Measurements from ENCODE around the gene RPS8. TPM values are rescaled to one million over a fixed set of nuclear protein-coding genes. Genes with fewer than 3 reads are reported as not detected.

The RPS8 gene
- total RNA-seq, 1 donor from 2014 or later, result 3,767 TPM

GRCh38 chr1:44803062-44803311 is 27.6 kb downstream of the RPS8 start:
- H3K4me1 Mint-ChIP-seq, result peaks cover 47% of the 10 kb centered on the region
- H3K27ac Mint-ChIP-seq, result peak overlapping the region; percentile 50
- peaks cover 54% of the 10 kb centered on the region for H3K36me3 Mint-ChIP-seq (ENCODE audit: low read depth)

DNA sequence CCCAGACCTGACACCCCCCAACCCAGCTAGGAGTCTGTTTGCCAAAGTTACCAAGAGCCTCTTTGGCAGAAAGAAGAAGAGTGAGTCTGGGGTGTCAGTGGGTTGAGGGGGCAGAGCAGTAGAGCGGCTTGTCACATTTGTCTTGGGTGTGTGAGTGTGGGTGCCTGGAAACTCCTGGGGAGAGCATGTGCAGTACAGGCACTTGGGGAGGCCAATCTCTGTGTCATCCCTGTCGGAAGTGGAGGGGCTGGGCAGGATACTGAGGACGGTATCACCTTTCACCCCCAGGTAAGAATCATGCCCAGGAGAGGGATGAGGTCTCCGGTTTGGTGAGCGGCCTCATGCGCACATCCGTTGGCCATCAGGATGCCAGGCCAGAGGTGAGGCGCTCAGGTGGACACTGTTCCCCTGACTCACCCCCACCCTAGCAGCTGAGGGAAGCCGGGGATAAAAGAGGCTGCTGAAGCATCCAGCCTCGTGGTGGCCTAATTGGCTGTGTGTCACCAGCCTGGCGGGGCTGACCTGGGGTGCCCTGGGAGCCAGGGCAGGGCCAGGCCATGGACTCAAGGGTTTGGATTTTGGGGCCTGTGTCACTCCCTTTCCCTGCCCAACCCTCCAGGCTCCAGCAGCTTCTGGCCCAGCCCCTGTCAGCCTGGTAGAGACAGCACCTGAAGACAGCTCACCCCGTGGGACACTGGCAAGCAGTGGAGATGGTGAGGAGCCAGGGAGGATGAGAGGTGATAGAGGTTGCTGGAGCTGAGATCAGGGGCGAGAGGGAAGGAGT is 28.2 kb downstream of the RPS8 start:
- Mint-ChIP-seq H3K36me3 (ENCODE audit: low read depth) (peaks cover 54% of the 10 kb centered on the region), H3K4me1 (peaks cover 53% of the 10 kb centered on the region), H3K9me3 (no peaks in the 10 kb centered on the region), H3K27me3 (no peaks in the 10 kb centered on the region), H3K27ac (peak overlapping the region; percentile 50), H3K4me3 (no peak overlapping the region)
- ATAC-seq (ENCODE audit: low read depth), result no peak
- POLR2A ChIA-PET, result interaction anchor here (1.0 to 8.7 kb wide), 4 partner anchors 8 to 74 kb away, joined by 3 to 339 read pairs (median 145); partner anchors contain the start of genes BTBD19 and RNU5D-1
- intact Hi-C loops (cut with micrococcal nuclease), result loop anchor here (5.0 to 10.0 kb wide), 2 partner anchors 781 to 1456 kb away; partner anchors contain the start of gene NASP
- CTCF ChIA-PET, result no interaction called here
- DNase-seq, result no peak
- TF ChIP-seq, protein P1, sequence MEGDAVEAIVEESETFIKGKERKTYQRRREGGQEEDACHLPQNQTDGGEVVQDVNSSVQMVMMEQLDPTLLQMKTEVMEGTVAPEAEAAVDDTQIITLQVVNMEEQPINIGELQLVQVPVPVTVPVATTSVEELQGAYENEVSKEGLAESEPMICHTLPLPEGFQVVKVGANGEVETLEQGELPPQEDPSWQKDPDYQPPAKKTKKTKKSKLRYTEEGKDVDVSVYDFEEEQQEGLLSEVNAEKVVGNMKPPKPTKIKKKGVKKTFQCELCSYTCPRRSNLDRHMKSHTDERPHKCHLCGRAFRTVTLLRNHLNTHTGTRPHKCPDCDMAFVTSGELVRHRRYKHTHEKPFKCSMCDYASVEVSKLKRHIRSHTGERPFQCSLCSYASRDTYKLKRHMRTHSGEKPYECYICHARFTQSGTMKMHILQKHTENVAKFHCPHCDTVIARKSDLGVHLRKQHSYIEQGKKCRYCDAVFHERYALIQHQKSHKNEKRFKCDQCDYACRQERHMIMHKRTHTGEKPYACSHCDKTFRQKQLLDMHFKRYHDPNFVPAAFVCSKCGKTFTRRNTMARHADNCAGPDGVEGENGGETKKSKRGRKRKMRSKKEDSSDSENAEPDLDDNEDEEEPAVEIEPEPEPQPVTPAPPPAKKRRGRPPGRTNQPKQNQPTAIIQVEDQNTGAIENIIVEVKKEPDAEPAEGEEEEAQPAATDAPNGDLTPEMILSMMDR (IDR thresholded peaks at IDR 0.05), result no peak

More at GRCh38 chr1:44803062-44803311, 27.6 kb downstream of the RPS8 start:
- ChIA-PET CTCF (no interaction called here), POLR2A (interaction anchor here (1.0 to 8.7 kb wide), 4 partner anchors 9 to 73 kb away, joined by 3 to 339 read pairs (median 145); partner anchors contain the start of genes BTBD19 and RNU5D-1)
- TF ChIP-seq, protein P1 (IDR thresholded peaks at IDR 0.05), result no peak
- DNase-seq (no peak), ATAC-seq (ENCODE audit: low read depth) (no peak)
- intact Hi-C loops (cut with micrococcal nuclease), result loop anchor here (5.0 to 10.0 kb wide), 2 partner anchors 782 to 1456 kb away; partner anchors contain the start of gene NASP
- Mint-ChIP-seq H3K9me3 (no peaks in the 10 kb centered on the region), H3K4me3 (peak overlapping the region; percentile 91), H3K27me3 (no peaks in the 10 kb centered on the region)

DNA sequence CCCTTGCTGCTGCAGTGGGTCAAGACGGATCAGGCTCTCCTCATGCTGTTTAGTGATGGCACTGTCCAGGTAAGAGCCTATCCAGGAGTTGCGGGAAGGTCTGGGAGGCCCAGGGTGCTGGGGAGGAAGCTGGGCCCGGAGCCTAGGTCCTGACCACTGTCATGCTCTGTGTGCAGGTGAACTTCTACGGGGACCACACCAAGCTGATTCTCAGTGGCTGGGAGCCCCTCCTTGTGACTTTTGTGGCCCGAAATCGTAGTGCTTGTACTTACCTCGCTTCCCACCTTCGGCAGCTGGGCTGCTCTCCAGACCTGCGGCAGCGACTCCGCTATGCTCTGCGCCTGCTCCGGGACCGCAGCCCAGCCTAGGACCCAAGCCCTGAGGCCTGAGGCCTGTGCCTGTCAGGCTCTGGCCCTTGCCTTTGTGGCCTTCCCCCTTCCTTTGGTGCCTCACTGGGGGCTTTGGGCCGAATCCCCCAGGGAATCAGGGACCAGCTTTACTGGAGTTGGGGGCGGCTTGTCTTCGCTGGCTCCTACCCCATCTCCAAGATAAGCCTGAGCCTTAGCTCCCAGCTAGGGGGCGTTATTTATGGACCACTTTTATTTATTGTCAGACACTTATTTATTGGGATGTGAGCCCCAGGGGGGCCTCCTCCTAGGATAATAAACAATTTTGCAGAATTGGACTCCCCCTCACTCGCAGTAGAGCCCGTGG is 30.1 kb downstream of the RPS8 start:
- intact Hi-C loops (cut with micrococcal nuclease), result loop anchor here (10.0 kb wide), 1 partner anchor 779 kb away; the partner anchor contains the start of gene NASP
- TF ChIP-seq, protein P1 (IDR thresholded peaks at IDR 0.05), result no peak
- Mint-ChIP-seq H3K27ac (peak overlapping the region; percentile 31), H3K9me3 (no peaks in the 10 kb centered on the region), H3K36me3 (ENCODE audit: low read depth) (peaks cover 57% of the 10 kb centered on the region), H3K4me1 (peaks cover 64% of the 10 kb centered on the region), H3K4me3 (no peak overlapping the region), H3K27me3 (no peaks in the 10 kb centered on the region)
- DNase-seq (no peak), ATAC-seq (ENCODE audit: low read depth) (no peak)
- POLR2A ChIA-PET, result interaction anchor here (0.6 to 8.7 kb wide), 4 partner anchors 6 to 84 kb away, joined by 3 to 364 read pairs (median 144); partner anchors contain the start of gene BTBD19
- CTCF ChIA-PET, result no interaction called here

DNA sequence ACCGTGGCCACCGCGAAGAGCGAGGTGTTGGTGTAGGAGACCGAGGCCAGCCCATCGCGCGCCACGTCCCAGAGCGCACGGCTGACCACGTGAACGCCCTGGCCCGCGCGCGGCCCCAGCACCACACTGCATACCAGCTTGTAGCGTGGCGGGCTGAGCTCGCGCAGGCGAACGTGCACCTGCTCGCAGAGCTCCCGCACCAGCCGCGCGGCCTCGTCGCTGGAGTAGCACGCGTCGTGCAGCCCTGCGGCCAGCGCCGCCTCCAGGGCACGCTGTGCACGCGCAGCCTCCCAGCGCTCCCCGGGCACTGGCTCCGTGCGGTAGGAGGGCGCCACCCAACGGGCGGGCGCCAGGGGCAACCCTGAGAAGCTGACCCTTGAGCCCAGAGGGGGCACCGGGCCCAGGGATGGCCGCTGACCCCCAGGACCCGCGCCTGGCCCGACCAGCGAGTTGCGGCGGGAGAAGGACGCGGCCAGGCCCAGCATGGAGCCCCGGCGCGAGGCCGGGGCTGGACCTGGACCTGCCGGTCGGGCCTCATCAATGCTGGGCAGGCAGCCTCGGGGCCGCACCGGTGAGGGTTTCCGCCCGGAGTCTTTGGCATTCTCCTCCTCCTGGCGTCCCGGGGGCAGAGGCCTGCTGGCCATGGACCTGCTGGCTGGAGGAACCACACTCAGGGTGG is 30.8 kb downstream of the RPS8 start:
- ChIA-PET CTCF (no interaction called here), POLR2A (interaction anchor here (0.5 to 9.4 kb wide), 5 partner anchors 6 to 116 kb away, joined by 3 to 364 read pairs (median 193); partner anchors contain the start of gene BTBD19)
- TF ChIP-seq, protein P1 (IDR thresholded peaks at IDR 0.05), result no peak
- Mint-ChIP-seq H3K27ac (no peak overlapping the region), H3K4me3 (no peak overlapping the region), H3K36me3 (ENCODE audit: low read depth) (peaks cover 56% of the 10 kb centered on the region), H3K4me1 (peaks cover 68% of the 10 kb centered on the region), H3K27me3 (no peaks in the 10 kb centered on the region), H3K9me3 (no peaks in the 10 kb centered on the region)
- no peak for DNase-seq
- intact Hi-C loops (cut with micrococcal nuclease), result loop anchor here (10.0 kb wide), 1 partner anchor 779 kb away; the partner anchor contains the start of gene NASP
- ATAC-seq (ENCODE audit: low read depth), result no peak
